ENCODE results near the gene SBK3. TPM values are rescaled to one million over a fixed set of nuclear protein-coding genes. Genes with fewer than 3 reads are reported as not detected.
"Not testable (repeated sequence)": the region's sequence is repeated elsewhere in the genome, so short reads cannot be mapped to it uniquely, and the experiment has no call there.

SBK3 gene, protein sequence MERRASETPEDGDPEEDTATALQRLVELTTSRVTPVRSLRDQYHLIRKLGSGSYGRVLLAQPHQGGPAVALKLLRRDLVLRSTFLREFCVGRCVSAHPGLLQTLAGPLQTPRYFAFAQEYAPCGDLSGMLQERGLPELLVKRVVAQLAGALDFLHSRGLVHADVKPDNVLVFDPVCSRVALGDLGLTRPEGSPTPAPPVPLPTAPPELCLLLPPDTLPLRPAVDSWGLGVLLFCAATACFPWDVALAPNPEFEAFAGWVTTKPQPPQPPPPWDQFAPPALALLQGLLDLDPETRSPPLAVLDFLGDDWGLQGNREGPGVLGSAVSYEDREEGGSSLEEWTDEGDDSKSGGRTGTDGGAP
- total RNA-seq = not detected in 2 replicates

DNA sequence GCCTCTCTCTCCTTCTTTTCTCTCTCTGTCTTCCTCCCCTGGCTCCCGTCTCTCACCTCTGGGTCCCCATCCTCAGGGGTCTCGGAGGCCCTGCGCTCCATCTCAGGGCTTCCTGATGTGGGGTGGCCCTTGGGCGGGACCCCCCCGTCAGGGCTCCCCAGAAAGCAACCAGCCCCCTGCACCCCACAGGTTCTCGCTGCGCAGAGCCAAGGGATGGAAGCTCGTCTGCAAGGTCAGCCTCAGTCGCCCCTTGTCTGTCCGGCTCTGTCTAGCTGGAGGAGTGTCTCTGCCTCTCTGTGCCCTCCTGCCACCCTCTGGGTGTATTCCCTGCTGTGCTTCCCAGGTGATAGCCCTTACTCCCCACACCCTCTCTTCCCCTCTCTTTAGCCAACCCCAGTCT lies at the start of gene SBK3:
TSS of gene SBK3 (minus strand) at position 101 of the 400 bp plus-strand sequence. CDS start at position 101, 0 bp downstream.
- intact Hi-C loops (cut with micrococcal nuclease) = no loop called here
- Mint-ChIP-seq H3K27me3 (ENCODE audit: insufficient read depth) (peaks cover 8% of the 10 kb centered on the region), H3K36me3 (ENCODE audit: low read depth) (no peaks in the 10 kb centered on the region), H3K9me3 (peaks cover 4% of the 10 kb centered on the region), H3K4me3 (no peak within 1 kb of the TSS), H3K4me1 (ENCODE audit: low read depth) (peaks cover 5% of the 10 kb centered on the region), H3K27ac (no peak within 1 kb of the TSS)
- DNase-seq (ENCODE audit: low spot score) = no peak

DNA sequence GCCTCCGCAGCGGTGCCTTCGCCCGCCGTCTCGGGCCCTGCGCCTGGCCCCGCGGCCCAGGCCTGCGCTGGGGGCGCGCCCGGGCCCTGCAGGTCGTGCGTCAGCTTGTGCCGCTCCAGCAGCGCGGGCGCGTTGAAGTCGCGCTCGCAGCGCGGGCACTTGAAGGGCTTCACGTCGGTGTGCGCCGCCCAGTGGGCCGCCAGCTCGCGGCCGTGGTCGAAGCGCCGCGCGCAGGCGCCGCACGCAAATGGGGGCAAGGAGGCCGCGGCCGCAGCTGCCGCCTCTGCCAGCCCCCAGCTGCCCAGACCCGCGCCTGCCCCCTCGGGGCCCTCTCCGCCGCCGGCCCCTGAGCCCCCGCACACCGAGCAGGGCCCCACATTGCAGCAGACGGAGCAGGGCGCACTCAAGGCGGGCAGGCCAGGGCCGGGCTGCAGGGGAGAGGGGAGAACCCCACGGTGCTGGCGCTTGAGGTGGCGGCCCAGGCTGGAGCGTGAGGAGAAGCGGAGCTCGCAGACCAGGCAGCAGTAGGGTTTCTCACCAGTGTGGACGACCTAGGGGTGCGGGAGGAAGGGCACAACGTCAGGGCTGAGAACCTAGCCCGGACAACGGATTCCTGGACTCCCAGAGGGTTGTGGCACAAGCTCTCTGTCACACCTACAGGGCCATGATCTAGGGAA lies 47.9 kb upstream of the SBK3 start:
- intact Hi-C loops (cut with micrococcal nuclease) = no loop called here
- Mint-ChIP-seq H3K27me3 (ENCODE audit: insufficient read depth) (no peaks in the 10 kb centered on the region), H3K9me3 (no peaks in the 10 kb centered on the region), H3K27ac (no peak overlapping the region), H3K4me3 (no peak overlapping the region), H3K4me1 (ENCODE audit: low read depth) (no peaks in the 10 kb centered on the region), H3K36me3 (ENCODE audit: low read depth) (peaks cover 31% of the 10 kb centered on the region)
- no peak for DNase-seq (ENCODE audit: low spot score)

DNA sequence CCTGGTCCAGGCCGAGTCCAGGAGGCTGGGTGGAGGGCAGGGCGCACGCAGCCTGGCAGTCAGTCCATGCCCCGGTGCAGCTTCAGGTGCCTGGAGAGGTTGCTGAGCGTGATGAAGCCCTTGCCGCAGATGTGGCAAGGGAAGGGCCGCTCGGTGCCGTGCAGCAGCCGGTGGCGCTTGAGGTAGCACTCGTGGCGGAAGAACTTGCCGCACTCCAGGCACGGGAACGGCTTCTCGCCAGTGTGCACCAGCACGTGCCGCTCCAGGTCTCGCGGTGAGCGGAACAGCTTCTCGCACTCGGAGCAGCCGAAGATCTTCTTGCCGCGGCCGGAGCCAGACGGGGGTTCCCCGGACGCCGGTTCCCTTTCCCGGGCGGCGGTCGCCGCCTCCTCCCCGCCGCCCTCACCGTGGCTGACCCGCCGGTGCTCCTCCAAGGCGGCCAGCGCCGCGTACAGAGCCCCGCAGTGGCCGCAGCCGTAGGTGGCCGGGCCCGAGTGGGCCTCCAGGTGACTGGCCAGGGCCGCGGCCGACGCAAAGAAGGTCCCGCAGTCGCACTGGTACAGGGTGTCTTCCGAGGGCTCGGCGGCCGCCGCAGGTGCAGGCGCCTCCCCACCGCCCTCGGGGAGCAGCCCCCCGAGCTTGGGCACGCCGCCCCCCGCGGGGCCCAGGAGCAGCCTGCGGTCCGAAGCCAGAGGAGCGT lies 47.2 kb upstream of the SBK3 start:
- H3K4me1 Mint-ChIP-seq (ENCODE audit: low read depth) = peaks cover under 1% of the 10 kb centered on the region
- no peak overlapping the region for H3K4me3 Mint-ChIP-seq
- intact Hi-C loops (cut with micrococcal nuclease) = no loop called here
- H3K27me3 Mint-ChIP-seq (ENCODE audit: insufficient read depth) = no peaks in the 10 kb centered on the region
- DNase-seq (ENCODE audit: low spot score) = no peak
- no peak overlapping the region for H3K27ac Mint-ChIP-seq
- H3K36me3 Mint-ChIP-seq (ENCODE audit: low read depth) = peaks cover 31% of the 10 kb centered on the region
- no peaks in the 10 kb centered on the region for H3K9me3 Mint-ChIP-seq

DNA sequence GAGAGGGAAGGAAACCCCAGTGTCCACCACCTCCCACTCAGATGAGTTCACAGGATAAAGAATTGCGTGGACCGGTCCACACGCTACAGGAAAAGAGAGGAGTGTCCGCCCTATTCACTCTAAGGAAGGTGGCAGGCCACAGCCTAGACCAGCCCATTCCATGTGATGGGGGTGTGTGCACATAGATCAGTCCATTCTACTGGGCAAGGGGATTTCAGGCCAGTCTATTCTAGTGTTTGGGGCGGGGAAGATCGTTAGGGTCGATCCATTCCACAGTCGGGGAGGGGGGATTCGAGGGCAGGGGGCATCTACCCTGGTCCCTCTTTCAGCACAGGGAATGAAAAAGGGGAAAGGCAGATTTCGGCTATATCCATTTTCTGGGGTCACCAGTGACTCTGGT lies 46.2 kb upstream of the SBK3 start:
- intact Hi-C loops (cut with micrococcal nuclease) = no loop called here
- peaks cover 26% of the 10 kb centered on the region for H3K36me3 Mint-ChIP-seq (ENCODE audit: low read depth)
- H3K27ac Mint-ChIP-seq = no peak overlapping the region
- no peak for DNase-seq (ENCODE audit: low spot score)
- no peak overlapping the region for H3K4me3 Mint-ChIP-seq
- H3K4me1 Mint-ChIP-seq (ENCODE audit: low read depth) = peaks cover 7% of the 10 kb centered on the region
- peaks cover 5% of the 10 kb centered on the region for H3K27me3 Mint-ChIP-seq (ENCODE audit: insufficient read depth)
- no peaks in the 10 kb centered on the region for H3K9me3 Mint-ChIP-seq

DNA sequence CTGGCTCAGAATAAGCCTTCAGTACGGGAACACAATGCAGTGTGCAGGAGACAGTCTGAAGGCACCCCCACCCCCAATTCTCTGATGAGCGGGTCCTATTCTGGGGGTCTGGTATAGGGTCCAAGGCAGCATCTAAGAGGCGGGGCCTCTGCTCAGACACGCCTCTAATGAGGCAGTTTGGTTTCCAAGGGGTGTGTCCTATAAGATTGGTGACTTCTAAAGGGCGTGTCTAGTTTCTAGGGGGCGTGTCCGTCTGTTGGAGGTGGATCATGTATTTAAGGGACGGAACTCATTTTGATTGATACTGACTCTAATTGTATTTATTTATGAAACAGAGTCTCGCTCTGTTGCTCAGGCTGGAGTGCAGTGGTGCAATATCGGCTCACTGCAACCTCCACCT lies 45.3 kb upstream of the SBK3 start:
- H3K4me1 Mint-ChIP-seq (ENCODE audit: low read depth) = peaks cover 12% of the 10 kb centered on the region
- intact Hi-C loops (cut with micrococcal nuclease) = no loop called here
- DNase-seq (ENCODE audit: low spot score) = no peak
- peaks cover 10% of the 10 kb centered on the region for H3K27me3 Mint-ChIP-seq (ENCODE audit: insufficient read depth)
- H3K9me3 Mint-ChIP-seq = no peaks in the 10 kb centered on the region
- peaks cover 17% of the 10 kb centered on the region for H3K36me3 Mint-ChIP-seq (ENCODE audit: low read depth)
- no peak overlapping the region for H3K27ac Mint-ChIP-seq
- H3K4me3 Mint-ChIP-seq = no peak overlapping the region

DNA sequence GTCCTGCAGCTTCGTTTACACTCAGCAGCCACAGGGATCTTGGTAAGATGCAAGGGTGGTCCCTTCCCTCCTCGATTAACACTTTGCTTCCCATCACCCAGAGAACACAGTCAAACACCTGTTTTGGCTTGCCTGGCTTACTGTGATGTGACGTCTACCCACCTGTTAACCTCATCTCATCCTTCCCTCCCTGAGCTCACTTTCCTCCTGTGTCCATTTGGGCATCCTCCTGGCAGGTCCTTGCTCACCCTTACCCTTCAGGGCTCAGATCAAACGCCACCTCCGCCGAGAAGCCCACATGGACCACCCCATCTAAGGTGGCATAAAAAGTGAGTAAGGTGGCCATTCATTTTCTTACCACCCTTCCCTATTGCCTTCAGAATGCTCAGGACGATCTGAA lies 44.8 kb upstream of the SBK3 start:
- H3K4me3 Mint-ChIP-seq = no peak overlapping the region
- peaks cover 12% of the 10 kb centered on the region for H3K36me3 Mint-ChIP-seq (ENCODE audit: low read depth)
- H3K27me3 Mint-ChIP-seq (ENCODE audit: insufficient read depth) = peaks cover 15% of the 10 kb centered on the region
- no peak overlapping the region for H3K27ac Mint-ChIP-seq
- intact Hi-C loops (cut with micrococcal nuclease) = no loop called here
- no peaks in the 10 kb centered on the region for H3K9me3 Mint-ChIP-seq
- DNase-seq (ENCODE audit: low spot score) = no peak
- peaks cover 17% of the 10 kb centered on the region for H3K4me1 Mint-ChIP-seq (ENCODE audit: low read depth)

DNA sequence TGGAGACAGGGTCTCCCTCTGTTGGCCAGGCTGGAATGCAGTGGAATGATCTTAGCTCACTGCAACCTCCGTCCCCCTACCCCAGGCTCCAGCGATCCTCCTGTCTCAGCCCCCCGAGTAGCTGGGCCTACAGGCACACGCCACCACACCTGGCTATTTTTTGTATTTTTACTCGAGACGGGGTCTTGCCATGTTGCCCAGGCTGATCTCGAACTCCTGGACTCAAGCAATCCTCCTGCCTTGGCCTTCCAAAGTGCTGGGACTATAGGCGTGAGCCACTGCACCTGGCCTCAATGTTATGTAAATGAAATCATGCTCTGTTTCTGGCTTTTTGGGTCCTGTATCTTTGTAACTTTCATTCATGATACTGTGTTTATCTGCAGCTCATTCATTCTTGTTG lies 43.4 kb upstream of the SBK3 start:
- Mint-ChIP-seq H3K4me1 (ENCODE audit: low read depth) (peaks cover 18% of the 10 kb centered on the region), H3K9me3 (no peaks in the 10 kb centered on the region), H3K36me3 (ENCODE audit: low read depth) (peaks cover 6% of the 10 kb centered on the region), H3K27ac (no peak overlapping the region), H3K27me3 (ENCODE audit: insufficient read depth) (peaks cover 22% of the 10 kb centered on the region), H3K4me3 (no peak overlapping the region)
- DNase-seq (ENCODE audit: low spot score) = no peak
- intact Hi-C loops (cut with micrococcal nuclease) = no loop called here

DNA sequence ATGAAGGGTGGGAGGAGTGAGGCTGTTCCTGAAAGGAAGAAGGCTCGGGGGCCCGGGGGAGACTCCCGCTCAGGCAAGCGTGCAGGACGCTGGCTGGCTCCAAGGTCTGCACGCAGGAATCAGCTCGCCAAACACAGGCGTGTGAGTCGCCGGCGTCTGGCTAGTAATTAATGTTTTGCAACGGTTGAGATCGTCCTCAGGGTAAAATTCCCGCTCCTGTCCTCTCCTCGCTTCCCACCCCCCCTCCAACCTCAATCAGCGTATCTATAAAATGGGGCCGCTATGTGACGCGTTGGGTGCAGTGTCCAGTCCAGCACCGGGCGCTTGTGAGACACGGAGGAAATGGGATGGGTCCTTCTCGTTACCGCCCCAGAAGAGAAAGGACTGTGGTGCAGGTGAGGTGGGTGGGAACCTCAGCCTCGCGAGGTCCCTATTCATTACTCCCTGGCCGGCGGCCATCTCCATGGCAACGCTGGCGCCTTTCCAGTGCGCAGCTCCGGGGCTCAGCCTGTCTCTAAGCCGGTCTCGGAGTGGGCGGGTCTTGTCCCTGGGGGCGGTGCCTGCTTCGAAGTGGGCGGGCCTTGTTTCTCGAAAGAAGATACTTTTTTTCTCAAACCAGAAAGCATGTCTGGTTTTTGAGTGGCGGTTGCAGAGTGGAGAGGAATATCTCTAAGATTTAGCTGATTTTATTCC lies 41.8 kb upstream of the SBK3 start:
- Mint-ChIP-seq H3K36me3 (ENCODE audit: low read depth) (peaks cover 6% of the 10 kb centered on the region), H3K4me1 (ENCODE audit: low read depth) (peaks cover 19% of the 10 kb centered on the region), H3K27me3 (ENCODE audit: insufficient read depth) (peaks cover 22% of the 10 kb centered on the region), H3K4me3 (peak overlapping the region; percentile 79), H3K9me3 (no peaks in the 10 kb centered on the region), H3K27ac (no peak overlapping the region)
- DNase-seq (ENCODE audit: low spot score) = peak; percentile 88
- intact Hi-C loops (cut with micrococcal nuclease) = loop anchor here (1.0 kb wide), 5 partner anchors 12 to 111 kb away; partner anchors contain the start of genes FIZ1, ZNF628, ZNF784 and ZNF865

DNA sequence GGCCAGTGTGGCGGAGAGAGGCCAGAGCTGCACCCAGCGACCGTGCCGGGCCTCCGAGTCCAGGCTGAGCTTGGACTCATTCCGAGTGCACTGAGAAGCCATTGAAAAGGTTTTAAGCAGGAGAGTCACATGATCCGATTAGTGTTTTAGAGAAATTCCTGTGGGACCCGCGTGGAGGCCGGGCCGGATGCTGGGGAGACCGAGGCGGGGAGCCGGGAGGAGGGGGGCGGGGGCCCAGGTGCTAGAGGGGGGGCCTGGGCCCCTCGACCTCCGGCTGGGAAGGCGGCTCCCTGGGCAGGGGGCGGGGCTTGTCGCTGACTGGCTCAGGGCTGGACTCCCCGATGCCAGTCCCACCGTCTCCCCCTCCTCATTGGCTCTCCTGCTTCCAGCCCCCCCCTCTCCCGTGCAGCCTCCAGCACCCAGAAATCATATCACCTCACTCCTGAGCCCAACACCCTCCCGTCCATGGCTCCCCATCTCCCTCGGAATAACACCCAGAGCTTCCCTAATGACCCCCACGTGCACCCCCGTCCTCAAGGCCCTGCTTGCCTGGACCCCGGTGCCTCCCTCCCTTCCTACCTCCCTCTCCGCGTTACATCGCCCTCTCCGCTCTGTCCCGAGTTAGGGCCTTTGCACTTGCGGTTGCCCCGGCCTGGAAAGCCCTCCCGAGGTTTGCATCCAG lies 40.5 kb upstream of the SBK3 start:
- H3K4me3 Mint-ChIP-seq = peak overlapping the region; percentile 23
- H3K9me3 Mint-ChIP-seq = no peaks in the 10 kb centered on the region
- no peak overlapping the region for H3K27ac Mint-ChIP-seq
- no peak for DNase-seq (ENCODE audit: low spot score)
- H3K4me1 Mint-ChIP-seq (ENCODE audit: low read depth) = peaks cover 31% of the 10 kb centered on the region
- H3K36me3 Mint-ChIP-seq (ENCODE audit: low read depth) = no peaks in the 10 kb centered on the region
- H3K27me3 Mint-ChIP-seq (ENCODE audit: insufficient read depth) = peaks cover 22% of the 10 kb centered on the region
- intact Hi-C loops (cut with micrococcal nuclease) = no loop called here

DNA sequence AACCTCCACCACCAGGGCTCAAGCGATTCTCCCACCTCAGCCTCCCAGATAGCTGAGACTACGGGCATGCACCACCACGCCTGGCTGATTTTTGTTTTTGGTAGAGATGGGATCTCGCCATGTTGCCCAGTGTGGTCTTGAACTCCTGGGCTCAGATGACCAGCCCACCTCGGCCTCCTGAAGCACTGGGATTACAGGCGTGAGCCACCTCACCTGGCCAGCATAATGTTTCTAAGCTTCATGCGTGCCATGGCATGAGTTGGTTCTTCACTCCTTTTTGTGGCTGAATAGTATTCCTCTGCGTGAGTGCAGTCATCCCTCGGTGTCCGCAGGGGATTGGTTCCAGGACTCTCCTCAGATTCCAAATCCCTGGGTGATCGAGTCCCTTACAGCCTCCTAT lies 39.5 kb upstream of the SBK3 start:
- H3K4me3 Mint-ChIP-seq = no peak overlapping the region
- H3K27me3 Mint-ChIP-seq (ENCODE audit: insufficient read depth) = peaks cover 22% of the 10 kb centered on the region
- DNase-seq (ENCODE audit: low spot score) = no peak

DNA sequence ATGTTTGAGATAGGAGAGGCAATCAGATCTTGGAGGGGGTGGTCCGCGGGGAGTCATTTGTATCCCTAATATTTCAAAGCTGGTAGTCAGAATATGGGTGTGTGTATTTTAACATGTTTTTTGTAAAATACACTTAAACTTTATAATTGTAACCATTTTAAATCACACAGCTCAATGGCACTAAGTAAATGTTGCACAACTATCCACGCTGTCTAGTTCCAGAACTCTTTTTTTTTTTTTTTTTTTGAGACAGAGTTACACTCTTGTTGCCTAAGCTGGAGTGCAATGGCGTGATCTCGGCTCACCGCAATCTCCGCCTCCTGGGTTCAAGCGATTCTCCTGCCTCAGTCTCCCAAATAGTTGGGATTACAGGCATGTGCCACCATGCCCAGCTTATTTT lies 38.6 kb upstream of the SBK3 start:
- DNase-seq (ENCODE audit: low spot score); H3K36me3 Mint-ChIP-seq (ENCODE audit: low read depth); H3K4me3 Mint-ChIP-seq; H3K9me3 Mint-ChIP-seq; H3K27ac Mint-ChIP-seq: not testable (repeated sequence)
- Mint-ChIP-seq H3K4me1 (ENCODE audit: low read depth) (peaks cover 37% of the 10 kb centered on the region), H3K27me3 (ENCODE audit: insufficient read depth) (peaks cover 22% of the 10 kb centered on the region)
- intact Hi-C loops (cut with micrococcal nuclease) = loop anchor here (5.0 kb wide), 1 partner anchor 327 kb away; the partner anchor contains the start of gene PPP6R1

More for the DNA sequence above, 39.5 kb upstream of the SBK3 start:
- intact Hi-C loops (cut with micrococcal nuclease) = loop anchor here (5.0 kb wide), 1 partner anchor 328 kb away; the partner anchor contains the start of gene PPP6R1
- H3K9me3 Mint-ChIP-seq = no peaks in the 10 kb centered on the region
- peaks cover under 1% of the 10 kb centered on the region for H3K36me3 Mint-ChIP-seq (ENCODE audit: low read depth)
- no peak overlapping the region for H3K27ac Mint-ChIP-seq
- peaks cover 33% of the 10 kb centered on the region for H3K4me1 Mint-ChIP-seq (ENCODE audit: low read depth)

DNA sequence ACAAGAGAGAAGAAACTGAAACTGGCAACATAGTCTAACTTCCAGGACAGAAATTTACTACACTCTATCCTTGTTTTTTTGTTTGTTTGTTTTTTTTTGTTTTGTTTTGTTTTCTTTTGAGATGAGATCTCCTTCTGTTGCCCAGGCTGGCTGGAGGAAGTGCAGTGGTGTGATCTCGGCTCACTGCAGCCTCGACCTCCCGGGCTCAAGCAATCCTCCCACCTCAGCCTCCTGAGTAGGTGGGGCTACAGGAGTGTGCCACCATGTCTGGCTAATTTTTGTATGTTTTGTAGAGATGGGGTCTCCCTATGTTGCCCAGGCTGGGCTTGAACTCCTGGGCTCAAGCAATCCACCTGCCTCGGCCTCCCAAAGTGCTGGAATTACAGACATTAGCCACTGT lies 36.9 kb upstream of the SBK3 start:
- DNase-seq (ENCODE audit: low spot score); H3K36me3 Mint-ChIP-seq (ENCODE audit: low read depth); H3K27ac Mint-ChIP-seq; H3K9me3 Mint-ChIP-seq: not testable (repeated sequence)
- Mint-ChIP-seq H3K27me3 (ENCODE audit: insufficient read depth) (peaks cover 21% of the 10 kb centered on the region), H3K4me1 (ENCODE audit: low read depth) (peaks cover 34% of the 10 kb centered on the region), H3K4me3 (peak overlapping the region; percentile 43)
- intact Hi-C loops (cut with micrococcal nuclease) = loop anchor here (5.0 kb wide), 1 partner anchor 325 kb away; the partner anchor contains the start of gene PPP6R1
